Astrocyte of the spinal cord (primary cell): ENCODE results near the gene HIRIP3.
A peak's percentile ranks its signal among the peaks of the same experiment; 100 is the strongest.
"Not testable (repeated sequence)": the region's sequence is repeated elsewhere in the genome, so short reads cannot be mapped to it uniquely, and the experiment has no call there.

Experiments
- DNase-seq: peaks from one replicate; pipeline ENCODE4 v3.0.0; 2011; ENCODE audit warnings: low read depth, low spot score
- H3K4me3 ChIP-seq: 2 replicates; pipeline ENCODE4 v1.5.1; 2011; ENCODE audit warnings: low read depth, mild to moderate bottlenecking, low read length, moderate library complexity
- in situ Hi-C: cut with HindIII; loops from 2 replicates; pipeline ENCODE4 v1.10.0; 2017; ENCODE audit warnings: low sequenced_read_pairs
- TF ChIP-seq, protein P1 (sequence below): IDR thresholded peaks from 2 replicates; pipeline ENCODE4 v1.5.1; 2012; ENCODE audit warnings: low read depth, mild to moderate bottlenecking, low read length, inconsistent platforms

Gene HIRIP3, protein sequence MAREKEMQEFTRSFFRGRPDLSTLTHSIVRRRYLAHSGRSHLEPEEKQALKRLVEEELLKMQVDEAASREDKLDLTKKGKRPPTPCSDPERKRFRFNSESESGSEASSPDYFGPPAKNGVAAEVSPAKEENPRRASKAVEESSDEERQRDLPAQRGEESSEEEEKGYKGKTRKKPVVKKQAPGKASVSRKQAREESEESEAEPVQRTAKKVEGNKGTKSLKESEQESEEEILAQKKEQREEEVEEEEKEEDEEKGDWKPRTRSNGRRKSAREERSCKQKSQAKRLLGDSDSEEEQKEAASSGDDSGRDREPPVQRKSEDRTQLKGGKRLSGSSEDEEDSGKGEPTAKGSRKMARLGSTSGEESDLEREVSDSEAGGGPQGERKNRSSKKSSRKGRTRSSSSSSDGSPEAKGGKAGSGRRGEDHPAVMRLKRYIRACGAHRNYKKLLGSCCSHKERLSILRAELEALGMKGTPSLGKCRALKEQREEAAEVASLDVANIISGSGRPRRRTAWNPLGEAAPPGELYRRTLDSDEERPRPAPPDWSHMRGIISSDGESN

DNA sequence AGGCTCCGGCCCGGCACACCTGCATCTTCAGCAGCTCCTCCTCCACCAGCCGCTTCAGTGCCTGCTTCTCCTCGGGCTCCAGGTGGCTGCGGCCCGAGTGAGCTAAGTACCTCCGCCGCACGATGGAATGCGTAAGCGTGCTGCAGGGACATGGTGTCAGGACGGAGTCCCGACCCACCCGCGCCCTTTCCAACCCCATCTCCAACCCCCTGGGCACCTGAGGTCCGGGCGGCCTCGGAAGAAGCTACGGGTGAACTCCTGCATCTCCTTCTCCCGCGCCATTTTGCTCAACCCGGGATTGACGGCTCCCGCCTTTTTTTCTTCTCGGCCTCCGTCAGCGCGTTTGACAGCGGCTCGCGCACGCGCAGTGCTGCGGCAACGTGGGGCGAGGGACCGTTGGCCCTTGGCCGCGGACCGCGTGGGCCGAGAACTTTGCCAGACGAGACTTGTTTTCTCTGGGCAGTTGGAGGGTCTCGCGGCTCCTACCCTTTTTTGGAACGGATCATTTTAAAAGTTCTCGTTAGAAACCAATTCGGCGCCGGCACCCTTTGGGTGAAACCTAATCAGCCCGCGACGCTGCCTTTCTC, at the start of gene HIRIP3:
Gene HIRIP3, minus strand, starts transcription at position 294 of the 587 bp plus-strand sequence. Its CDS starts 12 bp downstream, at position 282.
- peak; percentile 75 for DNase-seq
- TF ChIP-seq, protein P1, sequence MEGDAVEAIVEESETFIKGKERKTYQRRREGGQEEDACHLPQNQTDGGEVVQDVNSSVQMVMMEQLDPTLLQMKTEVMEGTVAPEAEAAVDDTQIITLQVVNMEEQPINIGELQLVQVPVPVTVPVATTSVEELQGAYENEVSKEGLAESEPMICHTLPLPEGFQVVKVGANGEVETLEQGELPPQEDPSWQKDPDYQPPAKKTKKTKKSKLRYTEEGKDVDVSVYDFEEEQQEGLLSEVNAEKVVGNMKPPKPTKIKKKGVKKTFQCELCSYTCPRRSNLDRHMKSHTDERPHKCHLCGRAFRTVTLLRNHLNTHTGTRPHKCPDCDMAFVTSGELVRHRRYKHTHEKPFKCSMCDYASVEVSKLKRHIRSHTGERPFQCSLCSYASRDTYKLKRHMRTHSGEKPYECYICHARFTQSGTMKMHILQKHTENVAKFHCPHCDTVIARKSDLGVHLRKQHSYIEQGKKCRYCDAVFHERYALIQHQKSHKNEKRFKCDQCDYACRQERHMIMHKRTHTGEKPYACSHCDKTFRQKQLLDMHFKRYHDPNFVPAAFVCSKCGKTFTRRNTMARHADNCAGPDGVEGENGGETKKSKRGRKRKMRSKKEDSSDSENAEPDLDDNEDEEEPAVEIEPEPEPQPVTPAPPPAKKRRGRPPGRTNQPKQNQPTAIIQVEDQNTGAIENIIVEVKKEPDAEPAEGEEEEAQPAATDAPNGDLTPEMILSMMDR, result no peak
- in situ Hi-C loops, result no loop called here

DNA sequence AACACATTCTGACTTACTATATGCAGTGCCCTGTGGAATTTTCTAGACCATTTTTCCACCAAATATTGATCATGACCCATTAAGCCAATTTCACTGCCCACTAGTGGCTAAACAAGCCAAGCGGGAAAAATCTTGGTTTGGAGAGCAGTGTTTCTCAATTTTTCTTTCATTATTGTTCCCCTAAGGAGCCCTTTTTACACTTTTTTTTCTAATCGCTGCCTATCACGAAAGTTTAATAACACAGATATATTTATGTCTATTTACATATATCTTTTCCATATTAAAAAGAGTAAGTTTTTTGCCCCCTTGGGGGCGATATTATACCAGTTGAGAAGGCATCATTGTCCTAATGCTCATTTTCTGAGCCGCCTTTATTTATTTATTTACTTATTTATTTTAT, 46.4 kb upstream of the HIRIP3 start:
- peak; percentile 57 for DNase-seq
- in situ Hi-C loops, result no loop called here
- H3K4me3 ChIP-seq, result no peak overlapping the region
- TF ChIP-seq, protein P1, result peak; percentile 39

More for the DNA sequence above, at the start of gene HIRIP3:
- H3K4me3 ChIP-seq, result peak within 1 kb of the TSS; percentile 72

DNA sequence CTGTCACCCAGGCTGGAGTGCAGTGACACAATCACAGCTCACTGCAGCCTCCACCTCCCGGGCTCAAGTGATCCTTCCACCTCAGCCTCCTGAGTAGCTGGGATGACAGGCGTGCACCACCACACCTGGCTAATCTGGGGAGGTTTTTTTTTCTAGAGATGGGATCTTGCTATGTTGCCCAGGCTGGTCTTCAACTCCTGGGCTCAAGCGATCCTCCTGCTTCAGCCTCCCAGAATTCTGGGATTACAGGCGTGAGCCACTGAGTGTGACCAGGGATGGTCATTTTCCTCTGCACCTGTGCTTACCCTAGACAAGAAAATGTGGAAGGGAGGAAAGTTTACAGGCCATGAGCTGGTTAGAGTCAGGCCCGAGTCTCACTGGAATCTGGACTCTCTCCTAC, 45.3 kb upstream of the HIRIP3 start:
- in situ Hi-C loops, H3K4me3 ChIP-seq, DNase-seq: not testable (repeated sequence)

DNA sequence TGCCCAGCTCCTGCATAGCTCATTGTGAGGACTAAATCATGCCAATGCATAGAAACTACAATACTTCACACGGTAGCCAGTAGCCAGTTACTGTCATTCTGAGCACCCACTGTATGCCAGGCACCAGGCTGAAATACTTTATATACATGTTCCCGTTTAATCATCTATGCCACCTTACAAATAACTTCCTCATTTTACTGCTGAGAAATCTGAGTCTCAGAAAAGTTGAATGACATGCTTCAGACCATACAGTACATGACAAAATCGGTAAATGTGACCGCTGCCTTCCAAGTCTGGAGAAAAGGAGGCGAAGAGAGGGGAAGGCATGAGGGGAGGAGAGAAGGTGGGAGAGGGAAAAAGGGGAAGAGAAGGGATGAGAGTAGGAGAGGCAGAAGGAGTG, 44.8 kb upstream of the HIRIP3 start:
- DNase-seq, result no peak
- no peak overlapping the region for H3K4me3 ChIP-seq
- in situ Hi-C loops, result no loop called here
- TF ChIP-seq, protein P1, result no peak

DNA sequence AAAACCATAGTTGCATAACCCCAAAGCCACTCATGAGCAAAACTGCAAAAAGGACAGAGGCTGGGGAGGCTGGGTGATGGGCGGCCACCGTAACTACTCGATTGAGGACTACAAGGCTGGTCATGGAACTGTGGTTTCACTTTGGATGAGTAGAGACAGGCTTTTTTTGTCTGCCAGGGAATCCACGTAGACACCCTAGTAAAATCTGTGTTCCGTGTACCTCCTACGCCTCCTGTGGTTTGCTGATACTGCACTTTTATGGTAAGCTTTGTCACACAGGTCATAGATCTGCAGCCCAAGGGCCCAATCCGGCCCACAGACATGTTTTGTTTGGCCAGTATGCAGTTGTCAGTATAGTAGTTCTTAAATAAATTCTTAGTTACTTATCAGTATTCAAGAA, 37.9 kb upstream of the HIRIP3 start:
- TF ChIP-seq, protein P1, result no peak
- DNase-seq, result no peak
- in situ Hi-C loops, result no loop called here
- no peak overlapping the region for H3K4me3 ChIP-seq

DNA sequence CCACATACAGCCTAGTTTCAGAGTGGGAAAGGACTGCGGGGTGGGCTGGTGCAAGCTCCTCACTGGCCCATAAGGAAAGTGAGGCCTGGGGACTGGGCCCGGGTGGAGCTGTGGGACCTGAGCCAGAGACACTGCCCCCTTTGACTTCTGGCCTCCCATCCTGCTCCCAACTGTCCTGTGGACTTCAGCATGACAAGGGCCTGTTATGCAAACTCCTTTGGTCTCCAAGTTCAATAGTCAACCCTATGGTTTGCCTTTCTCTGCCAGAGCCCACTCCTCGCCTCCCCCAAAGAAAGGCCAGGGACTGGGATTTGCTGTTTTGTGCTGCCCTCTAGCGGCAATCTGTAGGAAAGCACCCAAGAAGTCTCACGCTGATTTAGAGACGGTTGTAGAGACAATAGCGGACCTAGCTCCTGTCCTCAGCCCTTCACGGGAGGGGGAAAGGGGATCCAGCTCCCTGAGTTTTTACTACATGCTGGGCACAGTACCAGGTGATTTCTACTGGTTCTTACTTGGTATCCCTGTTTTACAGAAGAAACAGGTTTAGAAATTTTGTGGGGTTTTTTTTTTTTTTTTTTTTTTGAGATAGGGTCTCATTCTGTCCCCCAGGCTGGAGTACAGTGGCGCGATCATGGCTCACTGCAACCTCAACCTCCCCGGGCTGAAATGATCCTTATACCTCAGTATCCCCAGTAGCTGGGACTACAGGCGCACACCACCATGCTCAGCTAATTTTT, 36.8 kb upstream of the HIRIP3 start:
- peak; percentile 61 for DNase-seq
- no peak overlapping the region for H3K4me3 ChIP-seq
- in situ Hi-C loops, result no loop called here
- TF ChIP-seq, protein P1, result peak; percentile 80
